Cardiac muscle cell (in vitro differentiated cells and primary cell): Measurements from ENCODE around the gene UBE2I. TPM values are rescaled to one million over a fixed set of nuclear protein-coding genes. Genes with fewer than 3 reads are reported as not detected.

Experiments
- DNase-seq, 2 donors: peaks; one replicate each; pipeline versions ENCODE4 v3.0.0 to v3.0.0-alpha.2; 2010 to 2017; ENCODE audit warnings: low read depth in 1 of 2, low spot score in 1 of 2
- H3K27ac ChIP-seq: fragments of 200-600 bp; sonication (generic); 2 replicates; pipeline ENCODE4 v1.5.1; 2016
- H3K27me3 ChIP-seq: fragments of 200-600 bp; sonication (generic); 2 replicates; pipeline ENCODE4 v1.6.0; 2016; ENCODE audit warnings: control low read depth
- H3K36me3 ChIP-seq: fragments of 200-600 bp; sonication (generic); 2 replicates; pipeline ENCODE4 v1.5.1; 2016; ENCODE audit warnings: control low read depth
- H3K4me1 ChIP-seq: fragments of 200-600 bp; sonication (generic); 2 replicates; pipeline ENCODE4 v1.8.1; 2017; ENCODE audit warnings: low read depth, mild to moderate bottlenecking, mixed run types
- H3K4me3 ChIP-seq: fragments of 200-600 bp; sonication (generic); 2 replicates; pipeline ENCODE4 v1.5.1; 2016; ENCODE audit warnings: mild to moderate bottlenecking
- H3K9me3 ChIP-seq: fragments of 200-600 bp; sonication (generic); 2 replicates; pipeline ENCODE4 v1.5.1; 2017; ENCODE audit warnings: low read depth, mild to moderate bottlenecking, control low read depth
- polyA plus RNA-seq: library from polyadenylated mRNA; unstranded; fragments of >200 nt; fragmentation: Nextera tagmentation; extraction: Ambion mirVana; gene quantifications from 2 replicates; pipeline ENCODE4 v1.2.1, GENCODE V29; 2016
- total RNA-seq: library from RNA; depleted of rRNA; stranded (reverse); fragments of >200 nt; gene quantifications from 2 replicates; pipeline ENCODE4 v1.2.3, GENCODE V29; 2016
- TF ChIP-seq, protein P1 (sequence below): IDR thresholded peaks from 2 replicates; pipeline ENCODE4 v1.5.1; 2012; ENCODE audit warnings: low read depth, mild to moderate bottlenecking, low read length

The UBE2I gene
- total and polyA plus RNA-seq, 2 experiments from 2014 or later: 75.4 to 157 TPM

DNA sequence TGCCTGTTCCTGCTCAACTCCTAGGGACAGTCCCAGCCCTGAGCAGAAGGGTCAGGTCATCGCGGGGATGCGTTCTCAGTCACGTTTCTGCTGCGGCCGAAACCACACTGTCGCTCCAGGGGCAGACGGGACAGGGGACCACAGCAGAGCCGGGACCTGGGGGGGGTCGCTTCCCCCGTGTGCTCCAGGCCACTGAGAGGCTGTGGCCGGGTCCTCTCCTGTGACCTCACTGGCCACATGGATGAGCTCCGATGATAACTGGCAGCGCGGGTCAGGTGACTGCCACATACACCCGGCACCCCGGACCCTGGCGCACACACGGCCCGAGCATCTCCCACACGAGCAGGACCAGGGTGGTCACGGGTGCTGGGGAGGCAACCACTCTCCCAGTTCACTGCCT lies 55.1 kb downstream of the UBE2I start:
- peaks cover 25% of the 10 kb centered on the region for H3K36me3 ChIP-seq
- no peaks in the 10 kb centered on the region for H3K27me3 ChIP-seq
- H3K4me3 ChIP-seq: no peak overlapping the region
- no peaks in the 10 kb centered on the region for H3K9me3 ChIP-seq
- TF ChIP-seq, protein P1, sequence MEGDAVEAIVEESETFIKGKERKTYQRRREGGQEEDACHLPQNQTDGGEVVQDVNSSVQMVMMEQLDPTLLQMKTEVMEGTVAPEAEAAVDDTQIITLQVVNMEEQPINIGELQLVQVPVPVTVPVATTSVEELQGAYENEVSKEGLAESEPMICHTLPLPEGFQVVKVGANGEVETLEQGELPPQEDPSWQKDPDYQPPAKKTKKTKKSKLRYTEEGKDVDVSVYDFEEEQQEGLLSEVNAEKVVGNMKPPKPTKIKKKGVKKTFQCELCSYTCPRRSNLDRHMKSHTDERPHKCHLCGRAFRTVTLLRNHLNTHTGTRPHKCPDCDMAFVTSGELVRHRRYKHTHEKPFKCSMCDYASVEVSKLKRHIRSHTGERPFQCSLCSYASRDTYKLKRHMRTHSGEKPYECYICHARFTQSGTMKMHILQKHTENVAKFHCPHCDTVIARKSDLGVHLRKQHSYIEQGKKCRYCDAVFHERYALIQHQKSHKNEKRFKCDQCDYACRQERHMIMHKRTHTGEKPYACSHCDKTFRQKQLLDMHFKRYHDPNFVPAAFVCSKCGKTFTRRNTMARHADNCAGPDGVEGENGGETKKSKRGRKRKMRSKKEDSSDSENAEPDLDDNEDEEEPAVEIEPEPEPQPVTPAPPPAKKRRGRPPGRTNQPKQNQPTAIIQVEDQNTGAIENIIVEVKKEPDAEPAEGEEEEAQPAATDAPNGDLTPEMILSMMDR: no peak
- no peaks in the 10 kb centered on the region for H3K4me1 ChIP-seq
- no peak overlapping the region for H3K27ac ChIP-seq
- no peak for DNase-seq

DNA sequence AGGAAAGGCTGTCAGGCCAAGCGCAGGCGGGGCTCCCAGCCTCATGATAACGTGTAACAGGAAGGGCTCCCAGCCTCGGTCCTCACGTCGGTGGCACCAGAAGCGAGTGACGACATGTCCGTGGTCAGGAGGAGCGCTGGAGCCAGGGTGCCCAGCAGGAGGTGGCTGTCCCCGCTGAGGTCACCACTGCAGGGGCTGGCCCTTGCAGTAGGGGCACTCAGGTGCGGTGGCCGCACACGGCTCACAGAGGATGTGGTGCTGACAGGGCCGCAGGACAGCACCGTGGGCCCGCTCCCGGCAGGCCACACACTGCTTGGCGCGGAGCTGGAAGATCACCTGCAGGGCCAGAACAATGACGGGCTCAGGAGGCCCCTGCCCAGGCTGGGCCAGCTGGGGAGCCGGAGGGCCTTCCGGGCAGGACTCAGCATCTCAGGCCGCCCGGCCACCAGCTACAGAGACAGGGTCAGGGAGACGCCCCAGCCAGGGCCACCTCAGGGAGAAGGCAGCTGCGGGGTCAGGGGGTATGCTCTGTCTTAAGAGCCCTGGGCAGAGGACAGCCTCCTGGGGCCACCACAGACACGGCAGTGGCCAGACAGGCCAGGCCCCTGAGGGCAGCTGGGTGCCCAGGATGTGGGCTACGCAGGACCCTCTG lies 56.8 kb downstream of the UBE2I start:
- no peak overlapping the region for H3K27ac ChIP-seq
- H3K4me3 ChIP-seq: no peak overlapping the region
- no peaks in the 10 kb centered on the region for H3K27me3 ChIP-seq
- DNase-seq: no peak
- H3K4me1 ChIP-seq: no peaks in the 10 kb centered on the region
- peaks cover 25% of the 10 kb centered on the region for H3K36me3 ChIP-seq
- H3K9me3 ChIP-seq: no peaks in the 10 kb centered on the region
- TF ChIP-seq, protein P1: no peak

- TF ChIP-seq, protein P1: no peak
- no peak for DNase-seq
- Histone ChIP-seq H3K4me1 (no peaks in the 10 kb centered on the region), H3K9me3 (no peaks in the 10 kb centered on the region), H3K36me3 (peaks cover 25% of the 10 kb centered on the region), H3K27ac (no peak overlapping the region), H3K27me3 (no peaks in the 10 kb centered on the region), H3K4me3 (no peak overlapping the region)
Observed at GRCh38 chr16:1366712-1367299, 57.4 kb downstream of the UBE2I start.

- H3K27ac ChIP-seq: no peak overlapping the region
- TF ChIP-seq, protein P1: no peak
- H3K4me3 ChIP-seq: no peak overlapping the region
- H3K36me3 ChIP-seq: peaks cover 23% of the 10 kb centered on the region
- DNase-seq: no peak
- no peaks in the 10 kb centered on the region for H3K27me3 ChIP-seq
- H3K4me1 ChIP-seq: no peaks in the 10 kb centered on the region
- H3K9me3 ChIP-seq: no peaks in the 10 kb centered on the region
Observed at GRCh38 chr16:1367486-1368174, 58.2 kb downstream of the UBE2I start.

GRCh38 chr16:1371054-1371978 lies 61.9 kb downstream of the UBE2I start:
- Histone ChIP-seq H3K36me3 (no peaks in the 10 kb centered on the region), H3K27ac (no peak overlapping the region), H3K9me3 (no peaks in the 10 kb centered on the region), H3K4me1 (no peaks in the 10 kb centered on the region), H3K27me3 (no peaks in the 10 kb centered on the region), H3K4me3 (no peak overlapping the region)
- TF ChIP-seq, protein P1: no peak
- no peak for DNase-seq
